NCI-H2081 (cell line): ENCODE measurements around the gene ZNF469.

Experiments used
- DNase-seq, 2 experiments: peaks; one replicate each; lab custom pipeline; 2025; lab: John Stamatoyannopoulos, UW

The ZNF469 gene

GRCh38 chr16:88428616-88429386, 46.0 kb downstream of the ZNF469 start:
- no peak for DNase-seq

DNA sequence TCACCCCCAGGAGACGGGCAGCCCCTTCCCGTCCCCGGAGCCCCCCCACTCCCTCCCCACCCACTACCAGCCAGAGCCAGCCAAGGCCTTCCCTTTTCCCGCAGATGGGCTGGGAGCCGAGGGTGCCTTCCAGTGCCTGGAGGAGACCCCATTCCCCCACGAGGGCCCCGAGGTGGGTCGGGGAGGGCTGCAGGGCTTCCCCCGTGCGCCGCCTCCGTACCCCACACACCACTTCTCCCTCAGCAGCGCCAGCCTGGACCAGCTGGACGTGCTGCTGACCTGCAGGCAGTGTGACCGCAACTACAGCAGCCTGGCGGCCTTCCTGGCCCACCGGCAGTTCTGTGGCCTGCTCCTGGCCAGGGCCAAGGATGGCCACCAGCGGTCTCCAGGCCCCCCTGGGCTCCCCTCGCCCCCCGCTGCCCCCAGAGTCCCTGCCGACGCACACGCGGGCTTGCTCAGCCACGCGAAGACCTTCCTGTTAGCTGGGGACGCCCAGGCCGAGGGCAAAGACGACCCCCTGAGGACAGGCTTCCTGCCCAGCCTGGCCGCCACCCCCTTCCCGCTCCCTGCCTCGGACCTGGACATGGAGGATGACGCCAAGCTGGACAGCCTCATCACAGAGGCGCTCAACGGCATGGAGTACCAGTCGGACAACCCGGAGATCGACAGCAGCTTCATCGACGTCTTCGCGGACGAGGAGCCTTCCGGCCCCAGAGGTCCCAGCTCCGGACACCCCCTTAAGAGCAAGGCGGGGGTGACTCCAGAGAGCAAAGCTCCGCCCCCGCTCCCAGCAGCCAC, 46.8 kb downstream of the ZNF469 start:
- DNase-seq = no peak

GRCh38 chr16:88430185-88430523, 47.4 kb downstream of the ZNF469 start:
- DNase-seq = no peak

DNA sequence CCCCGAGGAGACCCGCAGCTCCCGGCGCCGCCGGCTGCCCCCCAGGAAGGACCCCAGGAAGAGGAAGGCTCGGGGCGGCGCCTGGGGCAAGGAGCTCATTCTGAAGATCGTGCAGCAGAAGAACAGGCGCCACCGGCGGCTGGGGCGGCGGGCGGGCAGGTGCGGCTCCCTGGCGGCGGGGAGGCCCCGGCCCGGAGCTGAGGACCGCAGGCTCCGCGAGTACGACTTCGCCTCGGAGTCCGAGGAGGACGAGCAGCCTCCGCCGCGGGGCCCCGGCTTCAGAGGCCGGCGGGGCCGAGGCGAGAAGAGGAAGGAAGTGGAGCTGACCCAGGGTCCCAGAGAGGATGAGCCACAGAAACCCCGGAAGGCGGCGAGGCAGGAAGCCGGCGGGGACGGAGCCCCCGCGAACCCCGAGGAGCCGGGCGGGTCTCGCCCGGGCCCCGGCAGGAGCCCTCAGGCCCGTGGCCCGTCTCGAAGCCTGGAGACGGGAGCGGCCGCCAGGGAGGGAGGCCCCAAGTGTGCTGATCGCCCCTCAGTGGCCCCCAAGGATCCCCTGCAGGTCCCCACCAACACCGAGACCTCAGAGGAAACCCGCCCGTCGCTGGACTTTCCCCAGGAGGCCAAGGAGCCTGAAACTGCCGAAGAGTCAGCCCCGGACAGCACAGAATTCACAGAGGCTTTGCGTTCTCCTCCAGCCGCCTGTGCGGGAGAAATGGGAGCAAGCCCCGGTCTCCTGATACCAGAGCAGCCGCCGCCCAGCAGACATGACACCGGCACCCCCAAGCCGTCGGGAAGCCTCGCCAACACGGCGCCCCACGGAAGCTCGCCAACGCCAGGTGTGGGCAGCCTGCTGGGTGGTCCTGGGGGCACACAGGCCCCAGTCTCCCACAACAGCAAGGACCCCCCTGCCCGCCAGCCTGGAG, 48.0 kb downstream of the ZNF469 start:
- DNase-seq = no peak

DNA sequence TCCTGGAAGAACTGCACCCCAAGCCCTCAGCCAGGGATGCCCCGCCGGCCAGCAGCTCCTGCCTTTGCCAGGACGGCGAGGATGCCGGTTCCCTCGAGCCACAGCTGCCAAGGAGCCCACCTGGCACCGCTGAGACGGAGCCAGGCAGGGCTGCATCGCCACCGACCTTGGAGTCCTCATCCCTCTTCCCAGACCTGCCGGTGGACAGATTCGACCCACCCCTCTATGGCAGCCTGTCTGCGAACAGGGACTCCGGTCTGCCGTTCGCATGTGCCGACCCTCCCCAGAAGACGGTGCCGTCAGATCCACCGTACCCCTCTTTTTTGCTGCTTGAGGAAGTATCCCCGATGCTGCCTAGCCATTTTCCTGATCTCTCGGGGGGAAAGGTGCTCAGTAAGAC, 48.9 kb downstream of the ZNF469 start:
- no peak for DNase-seq

DNA sequence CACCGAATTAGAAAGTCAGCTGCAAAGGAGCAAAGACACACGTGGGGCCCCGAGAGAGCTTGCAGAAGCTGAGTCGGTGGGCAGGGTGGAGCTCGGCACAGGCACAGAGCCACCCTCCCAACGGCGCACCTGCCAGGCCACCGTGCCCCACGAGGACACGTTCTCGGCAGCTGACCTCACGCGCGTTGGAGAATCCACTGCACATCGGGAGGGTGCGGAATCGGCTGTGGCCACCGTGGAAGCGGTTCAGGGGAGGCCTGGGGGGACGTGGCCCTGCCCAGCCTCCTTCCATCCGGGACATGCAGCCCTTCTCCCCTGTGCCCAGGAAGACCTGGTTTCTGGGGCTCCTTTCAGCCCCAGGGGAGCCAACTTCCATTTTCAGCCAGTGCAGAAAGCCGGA, 49.4 kb downstream of the ZNF469 start:
- no peak for DNase-seq
